Activated naive CD8-positive, alpha-beta T cell treated with anti-CD3 and anti-CD28 coated beads, Interleukin-2, amount 50 U/mL, for 24 hours (primary cell): ENCODE results near the gene DRAXIN.

Experiments
- ATAC-seq: fragments of 150-1000 bp; cut with Tn5 transposase; one replicate; pipeline ENCODE4 v1.10.0; 2021
- DNase-seq: peaks from one replicate; pipeline ENCODE4 v3.0.0; 2021
- H3K27ac Mint-ChIP-seq: one replicate; pipeline ENCODE4 v1.8.0; 2021; ENCODE audit warnings: mild to moderate bottlenecking, mixed read lengths
- H3K27me3 Mint-ChIP-seq: one replicate; pipeline ENCODE4 v1.8.0; 2021; ENCODE audit warnings: mixed read lengths
- H3K36me3 Mint-ChIP-seq: one replicate; pipeline ENCODE4 v1.8.0; 2021; ENCODE audit warnings: low read depth, mixed read lengths
- H3K4me1 Mint-ChIP-seq: one replicate; pipeline ENCODE4 v1.8.0; 2021; ENCODE audit warnings: mixed read lengths
- H3K4me3 Mint-ChIP-seq: one replicate; pipeline ENCODE4 v1.8.0; 2021; ENCODE audit warnings: mild to moderate bottlenecking, moderate library complexity, mixed read lengths
- H3K9me3 Mint-ChIP-seq: one replicate; pipeline ENCODE4 v1.8.0; 2021; ENCODE audit warnings: mixed read lengths

DRAXIN gene

GRCh38 chr1:11725616-11726015 lies 34.1 kb downstream of the DRAXIN start:
- ATAC-seq = no peak
- no peaks in the 10 kb centered on the region for H3K9me3 Mint-ChIP-seq
- no peak overlapping the region for H3K27ac Mint-ChIP-seq
- no peaks in the 10 kb centered on the region for H3K27me3 Mint-ChIP-seq
- H3K4me1 Mint-ChIP-seq = peaks cover 16% of the 10 kb centered on the region
- H3K36me3 Mint-ChIP-seq = no peaks in the 10 kb centered on the region
- no peak overlapping the region for H3K4me3 Mint-ChIP-seq
- DNase-seq = no peak

DNA sequence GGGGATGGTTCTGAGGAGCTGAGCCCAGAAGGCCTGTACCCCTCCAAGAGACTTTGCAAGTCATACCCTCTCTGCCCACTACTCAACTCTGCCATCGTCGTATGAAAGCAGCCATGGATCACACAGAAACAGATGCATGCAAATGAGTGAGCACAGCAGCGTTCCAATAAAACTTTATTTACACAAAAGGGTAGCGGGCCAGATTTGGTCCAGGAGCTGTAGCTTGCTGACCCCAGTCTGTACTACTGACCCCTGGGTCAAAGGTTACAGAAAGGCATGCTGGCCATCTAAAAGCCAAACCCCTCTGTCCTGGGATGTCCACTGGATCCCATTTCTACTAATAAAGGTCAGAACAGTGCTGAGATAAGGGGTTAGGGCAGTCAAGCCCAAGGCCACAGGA lies 35.6 kb downstream of the DRAXIN start:
- Mint-ChIP-seq H3K27ac (no peak overlapping the region), H3K27me3 (no peaks in the 10 kb centered on the region), H3K36me3 (no peaks in the 10 kb centered on the region), H3K4me1 (peaks cover 31% of the 10 kb centered on the region), H3K4me3 (no peak overlapping the region), H3K9me3 (no peaks in the 10 kb centered on the region)
- no peak for DNase-seq
- no peak for ATAC-seq

DNA sequence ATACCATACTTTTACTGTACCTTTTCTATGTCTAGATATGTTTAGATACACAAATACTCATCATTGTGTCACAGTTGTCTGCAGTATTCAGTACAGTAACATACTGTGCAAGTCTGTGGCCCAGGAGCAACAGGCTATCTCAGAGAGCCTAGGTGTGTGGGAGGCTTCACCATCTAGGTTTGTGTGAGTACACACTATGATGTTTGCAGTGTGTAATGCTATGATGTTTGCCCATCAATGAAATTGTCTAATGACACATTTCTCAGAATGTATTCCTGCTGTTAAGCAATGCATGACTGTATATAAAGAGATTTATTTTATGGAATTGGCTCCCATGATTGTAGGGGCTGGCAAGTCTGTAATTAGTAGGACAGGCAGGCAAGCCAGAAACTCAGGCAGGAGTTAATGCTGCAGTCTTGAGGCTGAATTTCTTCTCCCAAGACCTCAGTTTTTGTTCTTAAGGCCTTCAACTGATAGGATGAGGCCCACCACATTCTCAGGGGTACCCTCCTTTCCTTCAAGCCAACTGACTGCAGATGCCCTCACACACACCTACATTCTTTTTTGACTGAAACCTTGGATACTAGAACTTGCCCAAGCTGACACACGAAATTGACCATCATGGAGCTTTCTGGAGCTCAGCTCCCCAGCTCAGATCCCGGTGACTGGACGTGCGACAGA lies 36.8 kb downstream of the DRAXIN start:
- no peaks in the 10 kb centered on the region for H3K27me3 Mint-ChIP-seq
- H3K4me1 Mint-ChIP-seq = peaks cover 38% of the 10 kb centered on the region
- ATAC-seq = no peak
- no peaks in the 10 kb centered on the region for H3K36me3 Mint-ChIP-seq
- H3K9me3 Mint-ChIP-seq = no peaks in the 10 kb centered on the region
- no peak overlapping the region for H3K27ac Mint-ChIP-seq
- no peak for DNase-seq
- no peak overlapping the region for H3K4me3 Mint-ChIP-seq

- Mint-ChIP-seq H3K4me3 (no peak overlapping the region), H3K27me3 (no peaks in the 10 kb centered on the region), H3K27ac (no peak overlapping the region), H3K9me3 (no peaks in the 10 kb centered on the region), H3K4me1 (peaks cover 43% of the 10 kb centered on the region), H3K36me3 (no peaks in the 10 kb centered on the region)
- DNase-seq (no peak), ATAC-seq (no peak)
These were observed 37.6 kb downstream of the DRAXIN start for GRCh38 chr1:11729155-11729497.

GRCh38 chr1:11729498-11730428 lies 38.3 kb downstream of the DRAXIN start:
- H3K36me3 Mint-ChIP-seq = no peaks in the 10 kb centered on the region

GRCh38 chr1:11730429-11730891 lies 39.0 kb downstream of the DRAXIN start:
- H3K9me3 Mint-ChIP-seq = no peaks in the 10 kb centered on the region
- no peaks in the 10 kb centered on the region for H3K27me3 Mint-ChIP-seq
- DNase-seq = peak; percentile 35
- H3K4me3 Mint-ChIP-seq = peak overlapping the region; percentile 77
- peak; percentile 72 for ATAC-seq
- H3K36me3 Mint-ChIP-seq = no peaks in the 10 kb centered on the region
- H3K27ac Mint-ChIP-seq = peak overlapping the region; percentile 59
- H3K4me1 Mint-ChIP-seq = peaks cover 44% of the 10 kb centered on the region

More at GRCh38 chr1:11729498-11730428, 38.3 kb downstream of the DRAXIN start:
- Mint-ChIP-seq H3K4me3 (peak overlapping the region; percentile 77), H3K4me1 (peaks cover 43% of the 10 kb centered on the region), H3K27ac (no peak overlapping the region), H3K27me3 (no peaks in the 10 kb centered on the region), H3K9me3 (no peaks in the 10 kb centered on the region)
- DNase-seq (no peak), ATAC-seq (no peak)

- Mint-ChIP-seq H3K4me3 (peak overlapping the region; percentile 77), H3K4me1 (peaks cover 50% of the 10 kb centered on the region), H3K27me3 (no peaks in the 10 kb centered on the region), H3K36me3 (no peaks in the 10 kb centered on the region), H3K9me3 (no peaks in the 10 kb centered on the region), H3K27ac (peak overlapping the region; percentile 84)
- no peak for ATAC-seq
- peak; percentile 43 for DNase-seq
These were observed 40.3 kb downstream of the DRAXIN start for GRCh38 chr1:11731691-11732283.

DNA sequence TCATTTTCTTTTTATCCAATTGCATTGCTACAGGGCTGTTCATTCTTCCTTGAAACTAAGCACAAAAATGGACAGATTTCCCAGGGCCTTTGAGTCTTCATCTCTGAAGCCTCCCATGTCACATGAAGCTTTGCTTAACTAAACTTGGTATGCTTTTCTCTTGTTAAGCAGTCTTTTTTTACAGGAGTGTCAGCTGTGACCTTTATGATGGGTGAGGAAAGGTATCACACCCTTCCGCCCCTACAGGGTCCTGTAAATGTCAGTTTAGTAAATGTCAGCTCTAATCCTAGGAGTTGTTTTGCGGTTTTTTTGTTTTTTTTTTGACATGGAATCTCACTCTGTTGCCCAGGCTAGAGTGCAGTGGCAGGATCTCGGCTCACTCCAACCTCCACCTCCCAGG lies 41.8 kb downstream of the DRAXIN start:
- Mint-ChIP-seq H3K9me3 (no peaks in the 10 kb centered on the region), H3K4me1 (peaks cover 56% of the 10 kb centered on the region), H3K27me3 (no peaks in the 10 kb centered on the region), H3K27ac (no peak overlapping the region), H3K36me3 (no peaks in the 10 kb centered on the region), H3K4me3 (no peak overlapping the region)
- DNase-seq = no peak
- ATAC-seq = no peak

DNA sequence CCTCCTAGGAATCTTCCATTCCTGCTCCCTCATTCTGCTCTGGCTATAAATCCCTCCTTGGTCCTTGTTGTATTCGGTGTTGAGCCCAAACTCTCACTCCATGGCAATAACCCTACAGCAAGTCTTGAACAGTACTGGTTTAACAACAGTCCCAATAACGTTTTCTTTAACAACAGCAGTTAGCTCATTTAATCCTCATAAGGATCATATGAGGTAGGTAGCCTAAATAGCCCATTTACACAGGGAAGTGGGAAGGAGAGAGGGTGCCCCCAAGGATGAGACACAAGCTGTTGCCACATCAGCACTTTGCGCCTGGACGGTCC lies 44.0 kb downstream of the DRAXIN start:
- H3K27me3 Mint-ChIP-seq = no peaks in the 10 kb centered on the region
- no peak for ATAC-seq
- H3K4me1 Mint-ChIP-seq = peaks cover 57% of the 10 kb centered on the region

DNA sequence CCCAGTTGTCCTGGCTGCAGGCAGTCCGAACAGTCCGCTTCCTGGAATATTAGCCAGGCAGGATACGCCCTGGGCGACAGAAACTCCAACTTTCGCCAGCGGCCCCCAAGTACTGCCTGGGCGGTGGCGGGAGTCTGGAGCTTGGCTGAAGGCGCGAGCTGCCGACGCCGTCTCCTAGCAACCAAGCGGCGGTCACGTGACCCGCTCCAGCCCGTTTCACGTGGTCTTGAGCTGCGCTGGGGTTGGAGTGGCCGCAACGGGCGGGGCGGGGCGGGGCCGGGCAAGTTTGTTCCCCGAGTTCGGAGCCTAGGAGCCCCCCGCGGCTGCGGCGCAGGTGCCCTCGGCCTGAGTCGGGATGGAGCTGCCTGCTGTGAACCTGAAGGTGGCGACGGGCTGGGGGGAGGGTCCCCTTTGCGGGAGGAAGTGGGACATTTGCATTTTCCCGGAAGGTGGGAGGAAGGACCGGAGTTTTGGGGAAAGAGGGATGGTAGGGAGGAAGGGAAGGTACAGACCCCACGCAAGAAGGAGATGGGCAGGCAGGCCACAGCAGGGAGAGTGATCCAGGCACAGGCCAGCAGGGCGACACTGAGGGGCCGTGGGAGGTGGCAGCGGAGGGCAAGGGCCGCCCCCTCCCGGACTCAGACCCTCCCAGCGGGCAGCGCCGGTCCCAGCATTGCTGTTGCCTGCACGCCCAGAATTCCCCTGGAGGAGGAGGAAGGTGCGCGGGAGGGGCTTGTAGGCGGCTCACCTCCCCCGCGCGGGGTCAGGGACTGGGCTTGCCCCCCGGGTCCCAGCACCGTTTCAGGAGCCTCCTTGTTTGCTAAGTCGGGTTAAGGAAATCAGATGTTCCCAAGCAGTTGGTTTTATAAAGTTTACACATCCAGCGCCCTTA lies 44.6 kb downstream of the DRAXIN start, which contains the start of gene AGTRAP:
Gene AGTRAP, plus strand, starts transcription at position 283 of the 892 bp plus-strand sequence. Its CDS starts 73 bp downstream, at position 356.
- no peaks in the 10 kb centered on the region for H3K27me3 Mint-ChIP-seq
- H3K27ac Mint-ChIP-seq = peak within 1 kb of the TSS; percentile 85
- ATAC-seq (peak; percentile 77), DNase-seq (peak; percentile 91)
- peak within 1 kb of the TSS; percentile 91 for H3K4me3 Mint-ChIP-seq
- H3K36me3 Mint-ChIP-seq = no peaks in the 10 kb centered on the region
- peaks cover 57% of the 10 kb centered on the region for H3K4me1 Mint-ChIP-seq
- no peaks in the 10 kb centered on the region for H3K9me3 Mint-ChIP-seq

More for the DNA sequence above, 44.0 kb downstream of the DRAXIN start:
- peak overlapping the region; percentile 91 for H3K4me3 Mint-ChIP-seq
- no peak for DNase-seq
- H3K9me3 Mint-ChIP-seq = no peaks in the 10 kb centered on the region
- H3K27ac Mint-ChIP-seq = peak overlapping the region; percentile 85
- no peaks in the 10 kb centered on the region for H3K36me3 Mint-ChIP-seq

GRCh38 chr1:11736746-11737639 lies 45.5 kb downstream of the DRAXIN start:
- DNase-seq (peak; percentile 57), ATAC-seq (no peak)
- peak overlapping the region; percentile 59 for H3K27ac Mint-ChIP-seq
- no peaks in the 10 kb centered on the region for H3K27me3 Mint-ChIP-seq
- peak overlapping the region; percentile 91 for H3K4me3 Mint-ChIP-seq
- no peaks in the 10 kb centered on the region for H3K9me3 Mint-ChIP-seq
- peaks cover 56% of the 10 kb centered on the region for H3K4me1 Mint-ChIP-seq
- no peaks in the 10 kb centered on the region for H3K36me3 Mint-ChIP-seq

DNA sequence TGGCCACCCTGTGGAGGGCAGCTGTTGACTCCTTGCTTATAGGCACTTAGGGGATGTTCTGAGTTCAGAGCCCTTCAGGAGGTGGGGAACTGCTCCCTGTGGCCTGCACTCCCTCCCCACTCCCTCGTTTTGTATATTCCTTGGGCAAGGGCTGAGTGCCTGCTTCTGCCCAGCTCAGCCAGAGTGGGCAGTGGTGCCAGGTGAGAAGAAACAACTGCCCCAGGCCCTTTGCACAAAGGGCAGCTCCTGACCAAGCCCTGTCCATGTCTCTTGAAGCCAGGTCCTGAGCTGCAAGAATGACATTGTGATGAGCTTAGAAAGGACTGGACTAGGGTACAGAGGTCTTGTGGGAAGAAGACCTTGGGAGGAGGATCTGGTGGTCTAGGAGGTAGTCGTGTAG lies 46.6 kb downstream of the DRAXIN start:
- no peaks in the 10 kb centered on the region for H3K27me3 Mint-ChIP-seq

GRCh38 chr1:11738783-11739182 lies 47.3 kb downstream of the DRAXIN start:
- Mint-ChIP-seq H3K4me1 (peaks cover 49% of the 10 kb centered on the region), H3K36me3 (no peaks in the 10 kb centered on the region), H3K4me3 (no peak overlapping the region), H3K9me3 (no peaks in the 10 kb centered on the region), H3K27me3 (no peaks in the 10 kb centered on the region), H3K27ac (no peak overlapping the region)
- ATAC-seq (no peak), DNase-seq (no peak)

More for the DNA sequence above, 46.6 kb downstream of the DRAXIN start:
- ATAC-seq = no peak
- DNase-seq = no peak
- H3K4me3 Mint-ChIP-seq = no peak overlapping the region
- no peaks in the 10 kb centered on the region for H3K36me3 Mint-ChIP-seq
- H3K4me1 Mint-ChIP-seq = peaks cover 56% of the 10 kb centered on the region
- no peak overlapping the region for H3K27ac Mint-ChIP-seq
- no peaks in the 10 kb centered on the region for H3K9me3 Mint-ChIP-seq
